ENCODE measurements around the gene AUTS2. TPM values are rescaled to one million over a fixed set of nuclear protein-coding genes. Genes with fewer than 3 reads are reported as not detected.

The AUTS2 gene
- total RNA-seq, 1 experiment from 2014 or later: 50.0 TPM

DNA sequence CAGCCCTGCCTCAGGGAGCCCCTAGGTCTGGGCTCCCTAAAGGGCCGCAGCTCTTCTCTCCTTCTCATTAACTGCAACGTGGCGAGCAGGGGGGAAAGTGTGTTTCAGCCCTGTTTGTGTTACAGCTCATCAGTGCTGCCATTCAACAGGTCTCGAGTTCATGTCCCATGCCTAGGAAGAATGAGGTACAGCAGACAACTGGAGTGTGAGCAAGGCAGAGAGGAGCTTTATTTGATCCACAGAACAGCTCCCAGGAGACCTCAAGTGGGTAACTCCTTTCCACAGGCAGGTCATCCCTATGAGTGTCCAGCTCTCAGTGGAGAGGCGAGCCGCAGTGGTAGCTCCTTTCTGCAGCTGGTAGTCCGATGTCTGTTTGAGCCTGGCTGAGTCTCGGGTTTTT is 313.1 kb downstream of the AUTS2 start:
- CTCF ChIA-PET: no interaction called here
- ATAC-seq (no peak), DNase-seq (ENCODE audit: low spot score) (no peak)
- Mint-ChIP-seq H3K27ac (no peak overlapping the region), H3K9me3 (no peaks in the 10 kb centered on the region), H3K36me3 (no peaks in the 10 kb centered on the region), H3K4me1 (0 out of 2 replicates have a peak, but pooled peaks cover 2% of the 10 kb centered on the region), H3K4me3 (no peak overlapping the region), H3K27me3 (ENCODE audit: low read depth) (no peaks in the 10 kb centered on the region)
- TF ChIP-seq, protein P1, sequence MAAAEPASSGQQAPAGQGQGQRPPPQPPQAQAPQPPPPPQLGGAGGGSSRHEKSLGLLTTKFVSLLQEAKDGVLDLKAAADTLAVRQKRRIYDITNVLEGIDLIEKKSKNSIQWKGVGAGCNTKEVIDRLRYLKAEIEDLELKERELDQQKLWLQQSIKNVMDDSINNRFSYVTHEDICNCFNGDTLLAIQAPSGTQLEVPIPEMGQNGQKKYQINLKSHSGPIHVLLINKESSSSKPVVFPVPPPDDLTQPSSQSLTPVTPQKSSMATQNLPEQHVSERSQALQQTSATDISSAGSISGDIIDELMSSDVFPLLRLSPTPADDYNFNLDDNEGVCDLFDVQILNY (CRISPR knock-in tag; IDR thresholded peaks at IDR 0.05): no peak
- TF ChIP-seq ZNF121 (CRISPR knock-in tag; IDR thresholded peaks at IDR 0.05) (no peak), GTF2I (CRISPR knock-in tag; conservative IDR thresholded peaks at IDR 0.05) (no peak), SMAD4 (CRISPR knock-in tag; IDR thresholded peaks at IDR 0.05) (no peak), EMX1 (CRISPR knock-in tag; IDR thresholded peaks at IDR 0.05) (no peak), CBFB (CRISPR knock-in tag; IDR thresholded peaks at IDR 0.05; ENCODE audit: low read depth) (no peak), RELA (CRISPR knock-in tag; IDR thresholded peaks at IDR 0.05; ENCODE audit: borderline replicate concordance) (no peak), SMAD3 (CRISPR knock-in tag; IDR thresholded peaks at IDR 0.05; ENCODE audit: borderline replicate concordance) (no peak), ATF1 (CRISPR knock-in tag; IDR thresholded peaks at IDR 0.05) (no peak), ZNF317 (CRISPR knock-in tag; IDR thresholded peaks at IDR 0.05; ENCODE audit: borderline replicate concordance, low read depth) (no peak), NR2C2 (CRISPR knock-in tag; IDR thresholded peaks at IDR 0.05) (no peak), FOXJ3 (CRISPR knock-in tag; IDR thresholded peaks at IDR 0.05; ENCODE audit: borderline replicate concordance) (no peak), SOX15 (CRISPR knock-in tag; IDR thresholded peaks at IDR 0.05) (no peak), KAT7 (CRISPR knock-in tag; IDR thresholded peaks at IDR 0.05; ENCODE audit: borderline replicate concordance) (no peak)
- TF ChIP-seq, protein P2, sequence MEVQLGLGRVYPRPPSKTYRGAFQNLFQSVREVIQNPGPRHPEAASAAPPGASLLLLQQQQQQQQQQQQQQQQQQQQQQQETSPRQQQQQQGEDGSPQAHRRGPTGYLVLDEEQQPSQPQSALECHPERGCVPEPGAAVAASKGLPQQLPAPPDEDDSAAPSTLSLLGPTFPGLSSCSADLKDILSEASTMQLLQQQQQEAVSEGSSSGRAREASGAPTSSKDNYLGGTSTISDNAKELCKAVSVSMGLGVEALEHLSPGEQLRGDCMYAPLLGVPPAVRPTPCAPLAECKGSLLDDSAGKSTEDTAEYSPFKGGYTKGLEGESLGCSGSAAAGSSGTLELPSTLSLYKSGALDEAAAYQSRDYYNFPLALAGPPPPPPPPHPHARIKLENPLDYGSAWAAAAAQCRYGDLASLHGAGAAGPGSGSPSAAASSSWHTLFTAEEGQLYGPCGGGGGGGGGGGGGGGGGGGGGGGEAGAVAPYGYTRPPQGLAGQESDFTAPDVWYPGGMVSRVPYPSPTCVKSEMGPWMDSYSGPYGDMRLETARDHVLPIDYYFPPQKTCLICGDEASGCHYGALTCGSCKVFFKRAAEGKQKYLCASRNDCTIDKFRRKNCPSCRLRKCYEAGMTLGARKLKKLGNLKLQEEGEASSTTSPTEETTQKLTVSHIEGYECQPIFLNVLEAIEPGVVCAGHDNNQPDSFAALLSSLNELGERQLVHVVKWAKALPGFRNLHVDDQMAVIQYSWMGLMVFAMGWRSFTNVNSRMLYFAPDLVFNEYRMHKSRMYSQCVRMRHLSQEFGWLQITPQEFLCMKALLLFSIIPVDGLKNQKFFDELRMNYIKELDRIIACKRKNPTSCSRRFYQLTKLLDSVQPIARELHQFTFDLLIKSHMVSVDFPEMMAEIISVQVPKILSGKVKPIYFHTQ (CRISPR knock-in tag; IDR thresholded peaks at IDR 0.05): no peak
- TF ChIP-seq, protein P3, sequence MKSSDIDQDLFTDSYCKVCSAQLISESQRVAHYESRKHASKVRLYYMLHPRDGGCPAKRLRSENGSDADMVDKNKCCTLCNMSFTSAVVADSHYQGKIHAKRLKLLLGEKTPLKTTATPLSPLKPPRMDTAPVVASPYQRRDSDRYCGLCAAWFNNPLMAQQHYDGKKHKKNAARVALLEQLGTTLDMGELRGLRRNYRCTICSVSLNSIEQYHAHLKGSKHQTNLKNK (CRISPR knock-in tag; IDR thresholded peaks at IDR 0.05): no peak
- TF ChIP-seq, protein P4, sequence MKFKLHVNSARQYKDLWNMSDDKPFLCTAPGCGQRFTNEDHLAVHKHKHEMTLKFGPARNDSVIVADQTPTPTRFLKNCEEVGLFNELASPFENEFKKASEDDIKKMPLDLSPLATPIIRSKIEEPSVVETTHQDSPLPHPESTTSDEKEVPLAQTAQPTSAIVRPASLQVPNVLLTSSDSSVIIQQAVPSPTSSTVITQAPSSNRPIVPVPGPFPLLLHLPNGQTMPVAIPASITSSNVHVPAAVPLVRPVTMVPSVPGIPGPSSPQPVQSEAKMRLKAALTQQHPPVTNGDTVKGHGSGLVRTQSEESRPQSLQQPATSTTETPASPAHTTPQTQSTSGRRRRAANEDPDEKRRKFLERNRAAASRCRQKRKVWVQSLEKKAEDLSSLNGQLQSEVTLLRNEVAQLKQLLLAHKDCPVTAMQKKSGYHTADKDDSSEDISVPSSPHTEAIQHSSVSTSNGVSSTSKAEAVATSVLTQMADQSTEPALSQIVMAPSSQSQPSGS (CRISPR knock-in tag; IDR thresholded peaks at IDR 0.05; ENCODE audit: borderline replicate concordance, low read depth): no peak
- TF ChIP-seq, protein P5, sequence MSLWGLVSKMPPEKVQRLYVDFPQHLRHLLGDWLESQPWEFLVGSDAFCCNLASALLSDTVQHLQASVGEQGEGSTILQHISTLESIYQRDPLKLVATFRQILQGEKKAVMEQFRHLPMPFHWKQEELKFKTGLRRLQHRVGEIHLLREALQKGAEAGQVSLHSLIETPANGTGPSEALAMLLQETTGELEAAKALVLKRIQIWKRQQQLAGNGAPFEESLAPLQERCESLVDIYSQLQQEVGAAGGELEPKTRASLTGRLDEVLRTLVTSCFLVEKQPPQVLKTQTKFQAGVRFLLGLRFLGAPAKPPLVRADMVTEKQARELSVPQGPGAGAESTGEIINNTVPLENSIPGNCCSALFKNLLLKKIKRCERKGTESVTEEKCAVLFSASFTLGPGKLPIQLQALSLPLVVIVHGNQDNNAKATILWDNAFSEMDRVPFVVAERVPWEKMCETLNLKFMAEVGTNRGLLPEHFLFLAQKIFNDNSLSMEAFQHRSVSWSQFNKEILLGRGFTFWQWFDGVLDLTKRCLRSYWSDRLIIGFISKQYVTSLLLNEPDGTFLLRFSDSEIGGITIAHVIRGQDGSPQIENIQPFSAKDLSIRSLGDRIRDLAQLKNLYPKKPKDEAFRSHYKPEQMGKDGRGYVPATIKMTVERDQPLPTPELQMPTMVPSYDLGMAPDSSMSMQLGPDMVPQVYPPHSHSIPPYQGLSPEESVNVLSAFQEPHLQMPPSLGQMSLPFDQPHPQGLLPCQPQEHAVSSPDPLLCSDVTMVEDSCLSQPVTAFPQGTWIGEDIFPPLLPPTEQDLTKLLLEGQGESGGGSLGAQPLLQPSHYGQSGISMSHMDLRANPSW (CRISPR knock-in tag; conservative IDR thresholded peaks at IDR 0.05; ENCODE audit: low read depth): no peak
- POLR2A ChIA-PET: interaction anchor here (0.6 kb wide), 2 partner anchors 19 to 187 kb away, joined by 3 to 5 read pairs; no protein-coding TSS in a partner anchor

DNA sequence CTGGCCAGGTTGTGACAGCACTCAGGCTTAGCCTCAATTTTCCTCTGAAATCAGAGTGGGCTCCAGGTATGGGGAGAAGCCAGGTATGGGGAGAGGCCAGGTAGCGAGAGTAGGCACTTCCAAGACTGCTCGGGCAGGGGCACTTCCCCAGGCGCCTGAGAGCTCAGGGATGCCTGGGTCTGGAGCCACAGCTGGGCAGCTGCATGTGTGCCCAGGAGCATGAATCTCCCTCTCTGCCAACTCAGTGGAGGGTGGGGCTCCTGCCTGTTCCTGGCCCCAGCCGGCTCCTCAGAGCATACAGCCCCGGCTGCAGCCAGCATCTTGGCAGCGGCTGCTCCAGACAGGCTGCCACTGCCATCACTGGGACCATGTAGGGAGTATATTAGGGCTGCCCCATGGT is 313.9 kb downstream of the AUTS2 start:
- CTCF ChIA-PET: no interaction called here

More for the DNA sequence above, 313.9 kb downstream of the AUTS2 start:
- TF ChIP-seq, protein P6, sequence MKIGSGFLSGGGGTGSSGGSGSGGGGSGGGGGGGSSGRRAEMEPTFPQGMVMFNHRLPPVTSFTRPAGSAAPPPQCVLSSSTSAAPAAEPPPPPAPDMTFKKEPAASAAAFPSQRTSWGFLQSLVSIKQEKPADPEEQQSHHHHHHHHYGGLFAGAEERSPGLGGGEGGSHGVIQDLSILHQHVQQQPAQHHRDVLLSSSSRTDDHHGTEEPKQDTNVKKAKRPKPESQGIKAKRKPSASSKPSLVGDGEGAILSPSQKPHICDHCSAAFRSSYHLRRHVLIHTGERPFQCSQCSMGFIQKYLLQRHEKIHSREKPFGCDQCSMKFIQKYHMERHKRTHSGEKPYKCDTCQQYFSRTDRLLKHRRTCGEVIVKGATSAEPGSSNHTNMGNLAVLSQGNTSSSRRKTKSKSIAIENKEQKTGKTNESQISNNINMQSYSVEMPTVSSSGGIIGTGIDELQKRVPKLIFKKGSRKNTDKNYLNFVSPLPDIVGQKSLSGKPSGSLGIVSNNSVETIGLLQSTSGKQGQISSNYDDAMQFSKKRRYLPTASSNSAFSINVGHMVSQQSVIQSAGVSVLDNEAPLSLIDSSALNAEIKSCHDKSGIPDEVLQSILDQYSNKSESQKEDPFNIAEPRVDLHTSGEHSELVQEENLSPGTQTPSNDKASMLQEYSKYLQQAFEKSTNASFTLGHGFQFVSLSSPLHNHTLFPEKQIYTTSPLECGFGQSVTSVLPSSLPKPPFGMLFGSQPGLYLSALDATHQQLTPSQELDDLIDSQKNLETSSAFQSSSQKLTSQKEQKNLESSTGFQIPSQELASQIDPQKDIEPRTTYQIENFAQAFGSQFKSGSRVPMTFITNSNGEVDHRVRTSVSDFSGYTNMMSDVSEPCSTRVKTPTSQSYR (CRISPR knock-in tag; IDR thresholded peaks at IDR 0.05): no peak
- DNase-seq (ENCODE audit: low spot score) (no peak), ATAC-seq (no peak)
- H3K4me3 Mint-ChIP-seq: no peak overlapping the region
- no peak overlapping the region for H3K27ac Mint-ChIP-seq
- no peaks in the 10 kb centered on the region for H3K36me3 Mint-ChIP-seq
- POLR2A ChIA-PET: no interaction called here
- no peaks in the 10 kb centered on the region for H3K27me3 Mint-ChIP-seq (ENCODE audit: low read depth)
- H3K9me3 Mint-ChIP-seq: no peaks in the 10 kb centered on the region
- 0 out of 2 replicates have a peak, but pooled peaks cover 2% of the 10 kb centered on the region for H3K4me1 Mint-ChIP-seq
